ENCODE data around the gene UPP2.

The UPP2 gene

GRCh38 chr2:158178646-158179045 lies 77.0 kb downstream of the UPP2 start:
- no peak overlapping the region for H3K4me2 ChIP-seq (ENCODE audit: low read length)
- no peak overlapping the region for H3K4me3 ChIP-seq (ENCODE audit: low read length)
- H3K36me3 ChIP-seq (ENCODE audit: control insufficient read depth, low read length): no peaks in the 10 kb centered on the region

DNA sequence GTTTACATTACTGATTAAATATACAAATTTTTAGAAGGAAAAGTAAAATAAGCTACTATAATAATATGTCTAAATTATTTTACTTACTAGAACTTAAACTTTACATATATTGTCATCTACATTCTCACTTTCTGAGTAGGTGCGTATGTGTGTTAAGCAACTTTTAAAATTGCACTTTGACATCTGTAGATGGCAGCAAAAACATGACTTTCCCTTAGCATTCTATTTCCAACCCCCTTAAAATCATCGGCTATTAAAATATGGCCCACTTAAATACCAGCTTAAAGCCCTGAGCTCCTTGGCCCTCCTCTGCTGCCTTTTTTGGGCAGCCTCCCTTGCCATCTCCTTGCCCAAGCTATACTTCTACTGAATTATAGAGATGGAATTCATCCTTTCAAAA lies 78.0 kb downstream of the UPP2 start:
- TF ChIP-seq EZH2phosphoT487 (IDR thresholded peaks at IDR 0.05; ENCODE audit: borderline replicate concordance, low read length): no peak
- TF ChIP-seq, protein P1, sequence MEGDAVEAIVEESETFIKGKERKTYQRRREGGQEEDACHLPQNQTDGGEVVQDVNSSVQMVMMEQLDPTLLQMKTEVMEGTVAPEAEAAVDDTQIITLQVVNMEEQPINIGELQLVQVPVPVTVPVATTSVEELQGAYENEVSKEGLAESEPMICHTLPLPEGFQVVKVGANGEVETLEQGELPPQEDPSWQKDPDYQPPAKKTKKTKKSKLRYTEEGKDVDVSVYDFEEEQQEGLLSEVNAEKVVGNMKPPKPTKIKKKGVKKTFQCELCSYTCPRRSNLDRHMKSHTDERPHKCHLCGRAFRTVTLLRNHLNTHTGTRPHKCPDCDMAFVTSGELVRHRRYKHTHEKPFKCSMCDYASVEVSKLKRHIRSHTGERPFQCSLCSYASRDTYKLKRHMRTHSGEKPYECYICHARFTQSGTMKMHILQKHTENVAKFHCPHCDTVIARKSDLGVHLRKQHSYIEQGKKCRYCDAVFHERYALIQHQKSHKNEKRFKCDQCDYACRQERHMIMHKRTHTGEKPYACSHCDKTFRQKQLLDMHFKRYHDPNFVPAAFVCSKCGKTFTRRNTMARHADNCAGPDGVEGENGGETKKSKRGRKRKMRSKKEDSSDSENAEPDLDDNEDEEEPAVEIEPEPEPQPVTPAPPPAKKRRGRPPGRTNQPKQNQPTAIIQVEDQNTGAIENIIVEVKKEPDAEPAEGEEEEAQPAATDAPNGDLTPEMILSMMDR (IDR thresholded peaks at IDR 0.05; ENCODE audit: low read depth, low read length, poor library complexity, severe bottlenecking): peak; percentile 63
- no peak overlapping the region for H3K4me2 ChIP-seq (ENCODE audit: low read length)

More at GRCh38 chr2:158178646-158179045, 77.0 kb downstream of the UPP2 start:
- Histone ChIP-seq H3K79me2 (ENCODE audit: control insufficient read depth, low read length) (no peaks in the 10 kb centered on the region), H3K9me3 (ENCODE audit: control insufficient read depth, insufficient read depth, low read length) (no peaks in the 10 kb centered on the region), H3F3A (ENCODE audit: control insufficient read depth, insufficient read depth) (no peaks in the 10 kb centered on the region), H3K4me1 (ENCODE audit: control insufficient read depth, low read length) (no peaks in the 10 kb centered on the region), H3K27ac (ENCODE audit: low read depth, low read length) (no peak overlapping the region), H4K20me1 (ENCODE audit: control insufficient read depth, insufficient read depth, low read depth, low read length) (no peaks in the 10 kb centered on the region), H3K9me2 (replicated peaks; ENCODE audit: control insufficient read depth, low read length) (no peaks in the 10 kb centered on the region), H3K27me3 (ENCODE audit: control insufficient read depth, low read length) (peaks cover 24% of the 10 kb centered on the region)
- TF ChIP-seq, protein P1 (IDR thresholded peaks at IDR 0.05; ENCODE audit: low read depth, low read length, poor library complexity, severe bottlenecking): no peak
- no peak for TF ChIP-seq EZH2phosphoT487 (IDR thresholded peaks at IDR 0.05; ENCODE audit: borderline replicate concordance, low read length)

GRCh38 chr2:158181171-158181570 lies 79.5 kb downstream of the UPP2 start:
- no peaks in the 10 kb centered on the region for H3K9me2 ChIP-seq (replicated peaks; ENCODE audit: control insufficient read depth, low read length)
- no peaks in the 10 kb centered on the region for H3F3A ChIP-seq (ENCODE audit: control insufficient read depth, insufficient read depth)
- H3K27ac ChIP-seq (ENCODE audit: low read depth, low read length): no peak overlapping the region
- no peaks in the 10 kb centered on the region for H3K9me3 ChIP-seq (ENCODE audit: control insufficient read depth, insufficient read depth, low read length)
- no peaks in the 10 kb centered on the region for H3K36me3 ChIP-seq (ENCODE audit: control insufficient read depth, low read length)
- H3K4me1 ChIP-seq (ENCODE audit: control insufficient read depth, low read length): no peaks in the 10 kb centered on the region
- no peaks in the 10 kb centered on the region for H4K20me1 ChIP-seq (ENCODE audit: control insufficient read depth, insufficient read depth, low read depth, low read length)
- H3K79me2 ChIP-seq (ENCODE audit: control insufficient read depth, low read length): no peaks in the 10 kb centered on the region
- no peak overlapping the region for H3K4me2 ChIP-seq (ENCODE audit: low read length)
- peaks cover 28% of the 10 kb centered on the region for H3K27me3 ChIP-seq (ENCODE audit: control insufficient read depth, low read length)
- H3K4me3 ChIP-seq (ENCODE audit: low read length): no peak overlapping the region
- TF ChIP-seq EZH2phosphoT487 (IDR thresholded peaks at IDR 0.05; ENCODE audit: borderline replicate concordance, low read length): no peak
- TF ChIP-seq, protein P1 (IDR thresholded peaks at IDR 0.05; ENCODE audit: low read depth, low read length, poor library complexity, severe bottlenecking): no peak

More for the DNA sequence above, 78.0 kb downstream of the UPP2 start:
- H3K9me2 ChIP-seq (replicated peaks; ENCODE audit: control insufficient read depth, low read length): no peaks in the 10 kb centered on the region
- no peaks in the 10 kb centered on the region for H3K9me3 ChIP-seq (ENCODE audit: control insufficient read depth, insufficient read depth, low read length)
- H3K27me3 ChIP-seq (ENCODE audit: control insufficient read depth, low read length): peaks cover 28% of the 10 kb centered on the region
- H3K27ac ChIP-seq (ENCODE audit: low read depth, low read length): no peak overlapping the region
- H4K20me1 ChIP-seq (ENCODE audit: control insufficient read depth, insufficient read depth, low read depth, low read length): no peaks in the 10 kb centered on the region
- H3K4me3 ChIP-seq (ENCODE audit: low read length): no peak overlapping the region
- no peaks in the 10 kb centered on the region for H3K4me1 ChIP-seq (ENCODE audit: control insufficient read depth, low read length)
- H3K36me3 ChIP-seq (ENCODE audit: control insufficient read depth, low read length): no peaks in the 10 kb centered on the region
- no peaks in the 10 kb centered on the region for H3K79me2 ChIP-seq (ENCODE audit: control insufficient read depth, low read length)
- H3F3A ChIP-seq (ENCODE audit: control insufficient read depth, insufficient read depth): no peaks in the 10 kb centered on the region
